Activated CD4-positive, alpha-beta T cell treated with anti-CD3 and anti-CD28 coated beads for 36 hours (primary cell): ENCODE results near the gene SYNE3. TPM values are rescaled to one million over a fixed set of nuclear protein-coding genes. Genes with fewer than 3 reads are reported as not detected.

Experiments
- ATAC-seq: fragments of 200-7000 bp; cut with Tn5 transposase; one replicate; pipeline ENCODE4 v1.10.0; 2021; ENCODE audit warnings: mild to moderate bottlenecking, moderate library complexity
- CTCF ChIA-PET: fragments of 350-600 bp; sonication (Branson Sonifier 250); formaldehyde crosslinking; loops from one replicate; lab custom pipeline; 2021; ENCODE audit warnings: antibody characterized with exemption; lab: Charles Lee
- POLR2A ChIA-PET: fragments of 350-600 bp; sonication (Branson Sonifier 250); formaldehyde crosslinking; loops from one replicate; lab custom pipeline; 2021; ENCODE audit warnings: antibody characterized with exemption, inconsistent platforms; lab: Charles Lee
- DNase-seq: peaks from one replicate; pipeline ENCODE4 v3.0.0-alpha.2; 2020
- H3K27ac Mint-ChIP-seq: one replicate; pipeline ENCODE4 v1.8.0; 2021; ENCODE audit warnings: mixed read lengths
- H3K27me3 Mint-ChIP-seq: one replicate; pipeline ENCODE4 v1.8.0; 2021; ENCODE audit warnings: mixed read lengths
- H3K36me3 Mint-ChIP-seq: one replicate; pipeline ENCODE4 v1.8.0; 2021; ENCODE audit warnings: low read depth, mixed read lengths
- H3K4me1 Mint-ChIP-seq: one replicate; pipeline ENCODE4 v1.8.0; 2021; ENCODE audit warnings: mixed read lengths
- H3K4me3 Mint-ChIP-seq: one replicate; pipeline ENCODE4 v1.8.0; 2021; ENCODE audit warnings: mild to moderate bottlenecking, moderate library complexity, mixed read lengths
- H3K9me3 Mint-ChIP-seq: one replicate; pipeline ENCODE4 v1.8.0; 2021; ENCODE audit warnings: low read depth, mixed read lengths
- intact Hi-C, 2 experiments: fragments of 100-400 bp; cut with DNase I in 1 of 2; cut with micrococcal nuclease in 1 of 2; formaldehyde crosslinking; loops; one replicate each; pipeline versions ENCODE4 v1.14.2 to v1.15.1; 2022 to 2024; cut with DNase I, micrococcal nuclease
- total RNA-seq, 2 experiments: library from RNA; stranded (reverse); gene quantifications; one replicate each; pipeline ENCODE4 v1.2.3, GENCODE V29; 2021

SYNE3 gene
- total RNA-seq, 2 experiments from 2014 or later = 27.3 to 34.2 TPM

DNA sequence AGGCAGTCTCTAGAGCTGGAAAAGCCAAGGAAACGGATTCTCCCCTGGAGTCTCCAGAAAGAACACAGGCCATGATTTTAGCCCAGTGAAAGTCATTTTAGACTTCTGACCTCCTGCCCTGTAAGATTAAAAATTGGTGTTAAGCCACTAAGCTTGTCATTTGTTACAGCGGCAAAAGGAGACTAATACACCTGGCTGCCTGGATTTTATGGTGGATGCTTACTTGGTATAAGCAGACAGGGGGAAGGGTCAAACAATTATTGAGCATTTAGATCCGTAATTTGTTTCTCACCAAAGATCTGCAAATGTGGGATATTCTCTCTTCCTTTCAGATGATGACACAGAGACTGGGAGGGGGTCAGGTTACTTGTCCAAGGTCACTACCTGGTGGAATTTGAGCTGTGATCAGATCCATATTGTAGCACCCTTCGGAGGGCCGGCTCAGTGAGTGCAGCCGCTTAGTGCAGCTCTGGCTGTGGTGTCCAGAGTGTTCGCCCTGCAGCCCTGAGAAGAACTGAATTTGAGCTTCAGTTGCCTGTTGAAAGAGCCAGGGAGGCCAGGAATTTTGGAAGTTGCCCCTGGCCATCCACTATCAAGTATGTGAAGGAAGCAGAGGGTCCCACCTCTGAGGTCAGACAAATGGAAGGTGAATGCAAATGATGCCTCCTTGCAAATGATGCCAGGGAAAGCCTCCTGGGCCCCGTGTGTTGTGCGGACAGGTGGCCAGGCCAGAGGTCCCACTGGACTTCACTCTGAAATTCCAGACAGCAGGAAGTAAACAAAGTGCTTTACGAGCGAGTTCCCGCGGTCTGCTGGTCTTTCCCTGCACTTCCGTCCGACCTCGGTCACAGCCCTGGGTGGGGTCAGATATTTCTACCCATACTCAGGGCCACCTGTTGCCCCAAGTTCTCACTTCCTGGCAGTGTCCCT lies 33.5 kb upstream of the SYNE3 start:
- H3K4me1 Mint-ChIP-seq = peaks cover 11% of the 10 kb centered on the region
- no peak overlapping the region for H3K4me3 Mint-ChIP-seq
- ChIA-PET POLR2A (no interaction called here), CTCF (no interaction called here)
- ATAC-seq (no peak), DNase-seq (no peak)
- H3K36me3 Mint-ChIP-seq = peaks cover 5% of the 10 kb centered on the region
- H3K27me3 Mint-ChIP-seq = no peaks in the 10 kb centered on the region
- intact Hi-C loops = no loop called here
- no peak overlapping the region for H3K27ac Mint-ChIP-seq
- H3K9me3 Mint-ChIP-seq = no peaks in the 10 kb centered on the region

DNA sequence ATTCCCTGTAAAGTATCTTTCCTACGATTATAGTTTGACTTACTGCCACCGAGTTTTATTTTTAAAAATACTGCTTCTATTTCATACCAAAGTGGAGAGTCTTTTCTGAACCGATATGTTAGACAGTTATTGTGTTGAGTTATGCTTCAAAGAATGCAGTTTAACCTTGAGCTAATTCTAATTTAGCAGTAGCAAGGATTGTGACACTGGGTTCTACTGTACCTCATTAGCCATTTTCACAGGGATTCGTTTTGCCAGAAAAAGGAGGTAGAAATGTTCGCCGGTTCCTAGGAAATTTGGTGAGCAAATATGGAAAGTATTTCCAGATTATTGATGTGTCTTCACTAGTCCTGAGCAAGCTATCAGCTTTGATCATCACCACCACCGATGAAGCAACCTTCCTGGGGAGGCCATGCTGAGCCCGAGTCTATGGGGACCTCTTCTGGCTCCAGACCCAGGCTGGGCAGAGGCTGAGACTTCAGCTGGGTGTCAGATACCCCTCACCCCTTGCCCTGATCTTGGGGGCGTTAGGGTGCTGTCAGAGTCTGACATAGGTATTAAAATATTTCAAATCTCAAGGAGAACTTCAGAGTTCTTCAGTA lies 32.0 kb upstream of the SYNE3 start:
- no peaks in the 10 kb centered on the region for H3K9me3 Mint-ChIP-seq
- intact Hi-C loops = no loop called here
- POLR2A ChIA-PET = no interaction called here

DNA sequence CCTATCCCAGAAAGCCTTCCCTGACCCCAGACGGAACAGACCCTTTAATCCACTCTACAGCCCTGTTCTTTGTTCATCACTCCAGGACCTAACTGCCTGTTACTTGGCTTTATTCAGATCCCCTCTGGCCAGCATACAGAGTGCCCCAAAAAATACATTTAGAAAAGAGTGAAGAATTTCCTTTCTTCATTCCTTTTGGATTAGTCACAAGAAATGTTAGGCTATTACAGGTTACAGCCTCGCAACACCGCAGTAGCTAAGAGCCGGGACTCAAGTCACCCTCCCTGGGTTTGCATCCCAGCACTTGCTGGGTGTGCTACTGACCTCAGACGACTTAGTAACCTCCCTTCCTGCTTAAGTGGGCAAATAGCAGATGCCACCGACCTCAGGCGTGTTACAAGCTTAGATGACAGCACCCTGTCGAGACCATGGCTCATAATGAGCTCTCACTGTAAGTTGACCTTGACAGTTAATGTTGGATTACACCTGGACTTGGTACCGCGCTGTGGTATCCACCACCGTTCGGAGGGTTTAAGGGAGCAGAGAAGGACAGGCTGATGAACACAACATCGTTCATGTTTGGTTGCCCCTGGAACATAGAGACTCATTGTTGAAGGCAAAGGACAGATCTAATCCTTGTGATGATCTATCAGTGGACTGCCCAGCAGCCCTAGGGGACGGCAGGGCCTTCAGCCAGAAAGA lies 31.3 kb upstream of the SYNE3 start:
- Mint-ChIP-seq H3K4me3 (no peak overlapping the region), H3K9me3 (no peaks in the 10 kb centered on the region), H3K4me1 (peaks cover 12% of the 10 kb centered on the region), H3K27me3 (no peaks in the 10 kb centered on the region), H3K36me3 (peaks cover 10% of the 10 kb centered on the region), H3K27ac (no peak overlapping the region)
- CTCF ChIA-PET = interaction anchor here (0.6 to 2.6 kb wide), 4 partner anchors 97 to 555 kb away, joined by 3 to 7 read pairs (median 3); no protein-coding TSS in a partner anchor
- POLR2A ChIA-PET = no interaction called here
- intact Hi-C loops = no loop called here
- DNase-seq = no peak
- ATAC-seq = no peak

More for the DNA sequence above, 32.0 kb upstream of the SYNE3 start:
- H3K4me1 Mint-ChIP-seq = peaks cover 12% of the 10 kb centered on the region
- no peak for ATAC-seq
- peaks cover 10% of the 10 kb centered on the region for H3K36me3 Mint-ChIP-seq
- no peak overlapping the region for H3K27ac Mint-ChIP-seq
- H3K4me3 Mint-ChIP-seq = no peak overlapping the region
- CTCF ChIA-PET = interaction anchor here (0.6 to 1.0 kb wide), 3 partner anchors 96 to 554 kb away, joined by 3 read pairs; no protein-coding TSS in a partner anchor
- no peak for DNase-seq
- no peaks in the 10 kb centered on the region for H3K27me3 Mint-ChIP-seq

DNA sequence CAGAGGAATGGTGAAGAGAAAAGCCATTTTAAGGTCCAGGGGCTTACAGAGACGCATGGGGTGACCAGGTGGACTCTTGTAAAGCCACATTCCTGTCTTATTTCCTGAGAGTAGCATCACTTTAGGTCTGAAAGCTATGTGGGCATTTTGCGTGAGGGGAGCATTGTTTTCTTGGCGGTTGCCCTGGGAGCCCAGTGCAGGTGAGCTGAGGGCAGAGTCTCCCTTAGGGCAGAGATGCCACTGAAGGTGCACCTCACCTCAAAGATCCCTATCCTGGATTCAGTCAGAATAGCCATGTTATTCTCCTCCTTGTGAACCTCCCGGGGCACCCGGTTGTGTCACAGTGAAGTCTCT lies 30.8 kb upstream of the SYNE3 start:
- no peak overlapping the region for H3K27ac Mint-ChIP-seq
- peaks cover 12% of the 10 kb centered on the region for H3K4me1 Mint-ChIP-seq
- no peak for DNase-seq
- H3K9me3 Mint-ChIP-seq = no peaks in the 10 kb centered on the region
- intact Hi-C loops = no loop called here
- ATAC-seq = no peak
- no peaks in the 10 kb centered on the region for H3K27me3 Mint-ChIP-seq
- peaks cover 10% of the 10 kb centered on the region for H3K36me3 Mint-ChIP-seq
- POLR2A ChIA-PET = no interaction called here
- H3K4me3 Mint-ChIP-seq = no peak overlapping the region
- CTCF ChIA-PET = interaction anchor here (1.0 to 2.6 kb wide), 5 partner anchors 10 to 122 kb away, joined by 3 to 7 read pairs (median 5); no protein-coding TSS in a partner anchor

DNA sequence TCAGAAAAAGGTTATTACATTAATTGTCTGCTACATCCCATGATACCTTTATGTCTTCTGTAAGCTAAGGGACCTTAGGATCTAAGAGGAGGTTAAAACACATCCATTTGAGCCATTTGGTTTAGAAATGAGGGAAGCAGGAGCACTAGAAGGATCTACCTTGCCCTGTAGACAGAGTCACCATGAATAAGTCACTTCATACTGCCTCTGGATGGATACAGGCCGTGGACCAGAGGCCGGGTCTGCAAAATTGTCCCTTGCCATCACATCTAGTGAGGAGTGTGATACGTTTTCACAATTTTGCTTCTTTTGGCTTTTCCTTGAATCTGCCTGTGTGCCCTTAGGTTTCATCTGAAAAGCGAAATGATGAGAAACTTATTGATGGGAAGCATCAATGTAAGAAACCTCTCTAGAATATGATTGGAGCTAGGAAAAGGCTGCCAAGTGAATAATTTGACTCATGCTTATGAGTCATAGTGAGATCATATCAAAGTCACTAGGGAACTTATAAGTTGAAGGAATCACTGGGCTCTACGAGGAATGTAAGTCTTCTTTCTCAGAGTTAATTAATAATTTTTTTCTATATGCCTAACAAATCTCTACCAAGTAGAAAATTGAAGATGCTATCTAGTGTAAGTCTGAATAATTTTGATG lies 29.2 kb upstream of the SYNE3 start:
- intact Hi-C loops = no loop called here
- H3K4me1 Mint-ChIP-seq = peaks cover 17% of the 10 kb centered on the region
- no peaks in the 10 kb centered on the region for H3K9me3 Mint-ChIP-seq
- no peak for DNase-seq
- no peak overlapping the region for H3K4me3 Mint-ChIP-seq
- peak; percentile 60 for ATAC-seq
- peaks cover 10% of the 10 kb centered on the region for H3K36me3 Mint-ChIP-seq
- ChIA-PET POLR2A (no interaction called here), CTCF (interaction anchor here (1.5 to 2.6 kb wide), 6 partner anchors 8 to 103 kb away, joined by 5 to 10 read pairs (median 6); no protein-coding TSS in a partner anchor)
- H3K27ac Mint-ChIP-seq = no peak overlapping the region
- H3K27me3 Mint-ChIP-seq = no peaks in the 10 kb centered on the region

DNA sequence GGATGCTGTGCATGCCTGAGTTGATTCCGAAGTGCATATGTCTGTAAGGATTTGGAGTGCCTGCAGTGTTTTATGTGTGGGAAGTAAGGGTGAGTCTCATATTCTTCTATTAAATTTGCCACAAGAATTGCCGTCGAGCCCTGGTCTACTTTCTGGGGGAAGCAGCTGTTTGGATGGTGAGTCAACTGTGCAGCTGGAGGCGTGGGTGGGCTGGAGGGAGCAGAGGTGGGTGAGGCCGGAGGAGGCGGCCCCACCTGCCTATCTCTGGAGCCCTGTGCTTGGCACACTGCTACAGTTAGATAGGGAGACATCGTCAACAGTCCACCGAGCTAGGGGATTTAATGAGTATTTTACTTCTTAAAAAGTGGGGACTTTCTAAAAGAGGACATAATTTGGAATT lies 28.1 kb upstream of the SYNE3 start:
- DNase-seq (no peak), ATAC-seq (no peak)
- Mint-ChIP-seq H3K4me1 (peaks cover 17% of the 10 kb centered on the region), H3K27ac (no peak overlapping the region), H3K27me3 (no peaks in the 10 kb centered on the region), H3K9me3 (no peaks in the 10 kb centered on the region), H3K4me3 (no peak overlapping the region), H3K36me3 (peaks cover 9% of the 10 kb centered on the region)
- ChIA-PET POLR2A (no interaction called here), CTCF (no interaction called here)
- intact Hi-C loops = no loop called here

DNA sequence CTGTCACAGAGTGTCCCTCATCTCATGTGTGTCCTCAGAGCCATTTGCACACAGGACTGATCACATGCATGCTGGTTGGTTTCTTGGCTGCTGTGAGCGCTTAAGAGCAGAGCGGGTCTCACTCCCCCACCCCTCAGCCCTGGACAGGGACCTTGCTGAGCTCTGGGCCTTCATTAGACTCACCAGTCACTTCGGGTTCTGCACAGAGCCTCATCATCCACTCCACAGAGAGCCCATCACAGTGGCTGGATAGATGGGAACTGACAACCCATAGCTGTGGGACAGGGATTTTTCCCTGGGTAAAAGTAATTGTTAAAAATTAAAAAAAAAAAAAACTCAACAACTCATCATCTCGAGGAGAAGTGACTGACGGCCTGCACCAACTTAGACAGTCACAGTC lies 26.6 kb upstream of the SYNE3 start:
- Mint-ChIP-seq H3K27ac (no peak overlapping the region), H3K4me1 (peaks cover 24% of the 10 kb centered on the region), H3K36me3 (peaks cover 5% of the 10 kb centered on the region), H3K27me3 (no peaks in the 10 kb centered on the region), H3K9me3 (no peaks in the 10 kb centered on the region), H3K4me3 (no peak overlapping the region)
- DNase-seq (no peak), ATAC-seq (no peak)
- intact Hi-C loops = no loop called here
- POLR2A ChIA-PET = no interaction called here
- CTCF ChIA-PET = no interaction called here

GRCh38 chr14:95541932-95542930 lies 25.8 kb upstream of the SYNE3 start:
- H3K4me1 Mint-ChIP-seq = peaks cover 30% of the 10 kb centered on the region
- no peak for ATAC-seq
- H3K4me3 Mint-ChIP-seq = no peak overlapping the region
- intact Hi-C loops = no loop called here
- ChIA-PET CTCF (interaction anchor here (1.2 to 4.2 kb wide), 2 partner anchors 15 to 19 kb away, joined by 3 to 13 read pairs; no protein-coding TSS in a partner anchor), POLR2A (interaction anchor here (0.7 kb wide), 1 partner anchor 10 kb away, joined by 3 read pairs; no protein-coding TSS in a partner anchor)
- no peaks in the 10 kb centered on the region for H3K27me3 Mint-ChIP-seq
- peaks cover 6% of the 10 kb centered on the region for H3K36me3 Mint-ChIP-seq
- no peaks in the 10 kb centered on the region for H3K9me3 Mint-ChIP-seq
- H3K27ac Mint-ChIP-seq = no peak overlapping the region
- DNase-seq = no peak

GRCh38 chr14:95541346-95541745 lies 24.9 kb upstream of the SYNE3 start:
- H3K36me3 Mint-ChIP-seq = peaks cover 6% of the 10 kb centered on the region
- ChIA-PET POLR2A (interaction anchor here (0.7 kb wide), 1 partner anchor 11 kb away, joined by 3 read pairs; no protein-coding TSS in a partner anchor), CTCF (interaction anchor here (1.2 to 4.2 kb wide), 2 partner anchors 14 to 18 kb away, joined by 3 to 13 read pairs; no protein-coding TSS in a partner anchor)
- H3K9me3 Mint-ChIP-seq = no peaks in the 10 kb centered on the region
- ATAC-seq (no peak), DNase-seq (no peak)
- no peak overlapping the region for H3K27ac Mint-ChIP-seq
- intact Hi-C loops = no loop called here
- H3K4me1 Mint-ChIP-seq = peaks cover 39% of the 10 kb centered on the region
- H3K27me3 Mint-ChIP-seq = no peaks in the 10 kb centered on the region
- no peak overlapping the region for H3K4me3 Mint-ChIP-seq

DNA sequence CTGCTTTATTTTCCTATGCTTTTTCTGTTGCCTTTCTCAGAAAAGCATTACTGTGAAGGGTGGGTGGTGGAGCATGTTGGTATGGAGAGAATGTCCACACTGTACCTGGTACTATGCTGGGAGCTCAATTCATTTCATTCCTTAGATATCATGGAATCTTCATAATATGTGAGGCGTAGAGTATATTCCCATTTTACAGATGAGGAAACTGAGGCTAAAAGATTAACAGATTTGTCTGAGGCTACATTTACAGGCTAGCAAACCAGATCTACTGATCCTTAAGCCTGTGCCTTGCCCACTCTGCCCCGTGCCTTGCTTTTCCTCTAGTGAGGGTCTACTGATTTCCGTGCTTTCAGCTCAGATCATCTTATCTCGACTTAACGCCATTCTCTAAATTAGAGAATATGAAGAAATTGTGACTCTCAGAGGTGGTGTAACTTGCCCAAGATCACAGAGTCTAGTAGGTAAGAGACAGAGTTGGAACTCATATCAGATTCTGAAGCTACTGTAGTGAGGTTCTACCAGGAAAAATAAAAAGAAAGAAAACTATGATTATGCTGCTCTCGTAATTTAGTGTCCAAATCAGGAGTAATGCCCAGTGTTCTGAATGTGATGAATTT lies 23.9 kb upstream of the SYNE3 start:
- H3K27me3 Mint-ChIP-seq = no peaks in the 10 kb centered on the region
- H3K4me1 Mint-ChIP-seq = peaks cover 42% of the 10 kb centered on the region
- H3K27ac Mint-ChIP-seq = no peak overlapping the region
- DNase-seq (no peak), ATAC-seq (no peak)
- ChIA-PET POLR2A (no interaction called here), CTCF (interaction anchor here (1.5 to 4.2 kb wide), 2 partner anchors 13 to 72 kb away, joined by 3 to 13 read pairs; no protein-coding TSS in a partner anchor)
- H3K36me3 Mint-ChIP-seq = peaks cover 6% of the 10 kb centered on the region
- no peaks in the 10 kb centered on the region for H3K9me3 Mint-ChIP-seq
- H3K4me3 Mint-ChIP-seq = no peak overlapping the region
- intact Hi-C loops = no loop called here
